HepG2 (cell line): Measurements from ENCODE around the gene CCDC144A. TPM values are rescaled to one million over a fixed set of nuclear protein-coding genes. Genes with fewer than 3 reads are reported as not detected.

Source experiments
- ATAC-seq: fragments of 200-7000 bp; cut with Tn5 transposase; 3 replicates; pipeline ENCODE4 v1.9.1; 2020; ENCODE audit warnings: mild to moderate bottlenecking, moderate library complexity
- BruUV-seq: library from RNA; stranded (reverse); fragments of 400-500 nt; replicated peaks from 2 replicates; lab custom pipeline; 2021; lab: Mats Ljungman, UMichigan
- CTCF ChIA-PET: fragments of 300-600 bp; formaldehyde crosslinking; extraction: SDS; loops from one replicate; lab custom pipeline; 2021; ENCODE audit warnings: low total read pairs, inconsistent platforms, low intra/inter-chr PET ratio; lab: Yijun Ruan, JAX
- POLR2A ChIA-PET: fragments of 350-600 bp; sonication (Branson Sonifier 250); formaldehyde crosslinking; loops from one replicate; lab custom pipeline; 2020; ENCODE audit warnings: antibody characterized with exemption, inconsistent platforms; lab: Yijun Ruan, JAX
- DNase-seq: peaks from one replicate; pipeline ENCODE4 v3.0.0-alpha.2; 2015; ENCODE audit warnings: low spot score
- FAIRE-seq: peaks from 3 replicates; lab custom pipeline; 2011; peaks lifted over from hg19 to GRCh38; lab: Jason Lieb, UNC
- H2AFZ ChIP-seq: one replicate; pipeline ENCODE4 v1.6.1; 2011; ENCODE audit warnings: low read length, inconsistent platforms
- H3K27ac ChIP-seq: fragments of 300-600 bp; 3 replicates; pipeline ENCODE4 v1.8.0; 2011; ENCODE audit warnings: mixed run types, mild to moderate bottlenecking, mixed read lengths, low read length, inconsistent platforms; ENCODE audit not compliant: insufficient read depth; ENCODE audit errors: extremely low read length
- H3K27me3 ChIP-seq, 2 experiments: fragments of 200-600 bp in 1 of 2; 2 replicates in 1 of 2; 3 replicates in 1 of 2; pipeline versions ENCODE4 v1.6.0 to v1.8.0; 2011; ENCODE audit warnings: low read length in 2 of 2, mild to moderate bottlenecking in 2 of 2, moderate library complexity in 2 of 2, inconsistent platforms in 1 of 2; ENCODE audit not compliant: insufficient read depth in 2 of 2, control insufficient read depth in 1 of 2
- H3K36me3 ChIP-seq, 2 experiments: fragments of 200-600 bp in 1 of 2; replicated peaks in 1 of 2; 2 replicates in 1 of 2; 3 replicates in 1 of 2; pipeline versions ENCODE4 v1.5.1 to v1.8.0; 2011; ENCODE audit warnings: low read length in 2 of 2, inconsistent platforms in 1 of 2; ENCODE audit not compliant: insufficient read depth in 2 of 2, control insufficient read depth in 1 of 2
- H3K4me1 ChIP-seq: 2 replicates; pipeline ENCODE4 v1.5.1; 2012; ENCODE audit warnings: low read length, inconsistent platforms; ENCODE audit not compliant: insufficient read depth
- H3K4me2 ChIP-seq: 2 replicates; pipeline ENCODE4 v1.6.0; 2011; ENCODE audit warnings: low read depth, low read length, inconsistent platforms
- H3K4me3 ChIP-seq, 3 experiments: fragments of 200-600 bp in 1 of 3; sonication (generic), shearing (Covaris generic) in 1 of 3; replicated peaks in 1 of 3; 2 replicates each; pipeline ENCODE4 v1.5.1; 2011 to 2016; ENCODE audit warnings: low read length in 3 of 3, inconsistent platforms in 2 of 3, low read depth in 2 of 3, mild to moderate bottlenecking in 2 of 3, control low read depth in 1 of 3, mixed read lengths in 1 of 3; ENCODE audit not compliant: insufficient read depth in 1 of 3
- H3K79me2 ChIP-seq: one replicate; pipeline ENCODE4 v1.6.1; 2011; ENCODE audit warnings: low read length, inconsistent platforms; ENCODE audit not compliant: insufficient read depth
- H3K9ac ChIP-seq: 2 replicates; pipeline ENCODE4 v1.6.0; 2011; ENCODE audit warnings: mild to moderate bottlenecking, low read depth, low read length, inconsistent platforms; ENCODE audit not compliant: insufficient read depth
- H3K9me3 ChIP-seq: 2 replicates; pipeline ENCODE4 v1.5.1; 2012; ENCODE audit warnings: mild to moderate bottlenecking, low read length
- H4K20me1 ChIP-seq: 2 replicates; pipeline ENCODE4 v1.6.0; 2011; ENCODE audit warnings: inconsistent platforms, mild to moderate bottlenecking, low read length, moderate library complexity; ENCODE audit not compliant: insufficient read depth
- AGO1 ChIP-seq: fragments of 200-400 bp; formaldehyde crosslinking; IDR thresholded peaks from 2 replicates; pipeline ENCODE4 v1.6.1; 2017; ENCODE audit warnings: mild to moderate bottlenecking, low read depth, low read length, moderate library complexity; ENCODE audit not compliant: poor library complexity, severe bottlenecking
- FOXP1 ChIP-seq, 2 experiments: fragments of 450-650 bp in 1 of 2; IDR thresholded peaks; 2 replicates each; pipeline ENCODE4 v1.6.1; 2017 to 2018; ENCODE audit warnings: antibody characterized with exemption in 1 of 2
- HNF4G ChIP-seq, 2 experiments: sonication (generic) in 1 of 2; formaldehyde crosslinking in 1 of 2; IDR thresholded peaks; 2 replicates each; pipeline versions ENCODE4 v1.4.0 to v1.6.1; 2011 to 2020; ENCODE audit warnings: borderline replicate concordance in 2 of 2, low read depth in 2 of 2, mild to moderate bottlenecking in 2 of 2, low read length in 1 of 2, missing genetic modification reagents in 1 of 2, moderate library complexity in 1 of 2
- SKI ChIP-seq: fragments of 450-650 bp; IDR thresholded peaks from one replicate; pipeline ENCODE4 v1.6.1; 2018; ENCODE audit warnings: mild to moderate bottlenecking; ENCODE audit not compliant: partially characterized antibody
- TGIF2 ChIP-seq: IDR thresholded peaks from 2 replicates; pipeline ENCODE4 v1.6.1; 2016; ENCODE audit warnings: control low read depth, missing compliant biosample characterization
- ZC3H13 ChIP-seq: sonication (generic); formaldehyde crosslinking; IDR thresholded peaks from 2 replicates; pipeline ENCODE4 v1.8.1; 2023; ENCODE audit warnings: mild to moderate bottlenecking, missing genetic modification reagents, moderate library complexity
- ZFAT ChIP-seq: sonication (generic); formaldehyde crosslinking; conservative IDR thresholded peaks from 2 replicates; pipeline ENCODE4 v1.8.1; 2023; ENCODE audit warnings: missing genetic modification reagents, inconsistent platforms
- ZNF207 ChIP-seq: fragments of 450-650 bp; IDR thresholded peaks from 2 replicates; pipeline ENCODE4 v1.6.1; 2016; ENCODE audit warnings: antibody characterized with exemption, borderline replicate concordance
- WGBS: methylation state at CpG from one replicate; pipeline ENCODE4 v1.1.6; 2017; ENCODE audit warnings: low lambda C conversion rate; 5-methylcytosine and 5-hydroxymethylcytosine counted together
- in situ Hi-C: cut with HindIII; loops from 2 replicates; pipeline ENCODE4 v1.10.0; 2017; ENCODE audit warnings: low pct_unique_long_range_greater_than_20kb; ENCODE audit not compliant: extremely low pct_ligation_motif_present
- intact Hi-C: fragments of 100-400 bp; cut with micrococcal nuclease; formaldehyde crosslinking; loops from one replicate; pipeline ENCODE4 v1.10.0; 2022; ENCODE audit not compliant: unreplicated experiment
- polyA plus RNA-seq, 8 experiments: library from polyadenylated mRNA; depleted of rRNA in 3 of 8; stranded (reverse) in 7 of 8; unstranded in 1 of 8; fragments of >200 nt; fragmentation: Illumina TruSeq in 4 of 8; extraction: Trizol in 4 of 8; gene quantifications; 2 replicates each; pipeline versions ENCODE4 v1.2.1 to v1.2.3, GENCODE V29; 2011 to 2016; ENCODE audit warnings: low read depth in 4 of 8, missing spikeins in 1 of 8, mixed read lengths in 1 of 8; ENCODE audit not compliant: insufficient read depth in 1 of 8
- total RNA-seq, 5 experiments: library from RNA; depleted of rRNA; stranded (reverse); fragments of >200 nt; fragmentation: Illumina TruSeq; extraction: Trizol; gene quantifications; 2 replicates each; pipeline ENCODE4 v1.2.3, GENCODE V29; 2016; ENCODE audit warnings: low read depth in 1 of 5
- TF ChIP-seq, protein P1 (sequence below): IDR thresholded peaks from 2 replicates; pipeline ENCODE4 v1.6.1; 2012; ENCODE audit warnings: low read length, improper control_type of control experiment
- TF ChIP-seq, protein P2 (sequence below): sonication (generic); formaldehyde crosslinking; IDR thresholded peaks from 2 replicates; pipeline ENCODE4 v1.8.0; 2022; ENCODE audit warnings: mild to moderate bottlenecking, missing genetic modification reagents, moderate library complexity
- TF ChIP-seq, protein P3 (sequence below): sonication (generic); formaldehyde crosslinking; IDR thresholded peaks from 2 replicates; pipeline ENCODE4 v1.4.0; 2020; ENCODE audit warnings: missing genetic modification reagents

CCDC144A gene
- total and polyA plus RNA-seq, 2 of the 13 experiments (the other 11 are each of a cell fraction or from before 2014, with no cell fraction given): 0.09 TPM; not detected in 1

DNA sequence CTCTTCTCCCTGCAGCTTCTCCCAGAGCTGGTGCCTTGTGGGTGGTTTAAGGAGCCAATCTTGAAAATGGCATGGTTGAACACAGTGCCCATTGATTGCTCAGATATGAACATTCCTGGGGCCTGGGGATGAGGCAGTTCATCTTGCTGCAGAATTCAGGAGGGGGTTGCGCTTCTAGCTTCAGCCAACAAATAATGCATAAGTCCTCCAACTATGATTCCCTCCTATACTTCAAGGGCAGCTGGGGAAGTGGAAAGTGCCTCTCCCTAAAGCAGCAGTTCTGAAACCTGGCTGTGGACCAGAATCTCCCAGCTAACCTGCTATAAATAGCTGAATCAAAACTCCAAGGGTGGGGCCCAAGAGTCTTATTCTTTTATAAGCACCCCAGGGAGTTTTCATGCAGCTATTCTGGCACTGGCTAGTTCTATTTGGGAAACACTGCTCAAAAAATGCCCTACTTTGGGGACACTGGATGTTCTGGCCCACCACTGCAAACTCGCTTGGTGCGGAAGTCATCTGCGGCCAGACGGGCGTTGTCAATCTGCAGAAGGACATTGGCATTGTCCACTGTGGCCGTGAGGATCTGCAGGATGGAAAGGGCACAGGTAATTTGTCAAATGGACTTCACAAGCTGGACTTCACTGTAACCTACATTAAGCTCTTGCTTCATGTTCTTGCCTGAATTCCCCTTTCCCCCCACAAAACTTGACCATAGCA is 130.3 kb downstream of the CCDC144A start (continued):
- TF ChIP-seq HNF4G (IDR thresholded peaks at IDR 0.05; ENCODE audit: borderline replicate concordance, low read depth, low read length) (no peak), HNF4G (CRISPR knock-in tag; IDR thresholded peaks at IDR 0.05; ENCODE audit: borderline replicate concordance, low read depth) (no peak), AGO1 (no peak), FOXP1 (IDR thresholded peaks at IDR 0.05) (no peak), FOXP1 (CRISPR knock-in tag; IDR thresholded peaks at IDR 0.05) (no peak), ZNF207 (no peak), SKI (no peak)

DNA sequence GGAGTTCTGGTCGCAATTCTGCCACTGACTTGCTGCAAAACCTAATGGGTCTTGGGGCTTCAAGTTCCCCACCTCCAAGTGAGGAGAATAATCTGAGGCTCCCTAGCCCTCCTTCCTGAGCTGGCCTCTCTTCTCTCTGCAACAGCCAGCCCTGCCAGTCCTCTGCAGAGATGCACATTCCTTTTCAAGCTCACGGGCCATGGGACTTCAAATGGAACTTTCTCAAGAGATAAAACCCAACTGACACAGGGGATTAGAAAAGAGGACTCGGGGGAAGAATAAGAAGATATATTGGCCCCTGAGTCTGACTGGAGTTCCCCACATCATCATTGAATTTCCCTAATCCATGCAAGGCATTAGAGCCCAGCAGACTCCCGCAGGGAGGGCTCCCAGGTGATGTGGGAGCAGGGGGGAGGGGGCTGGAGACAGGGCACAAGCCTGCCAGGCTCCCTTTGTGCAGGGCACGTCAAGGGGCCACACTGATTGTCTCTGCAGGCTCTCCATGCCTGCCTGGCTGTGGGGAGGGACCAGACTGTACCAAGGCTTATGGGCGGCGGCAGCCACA is 131.0 kb downstream of the CCDC144A start:
- no peak for FAIRE-seq
- Histone ChIP-seq H2AFZ (no peak overlapping the region), H3K79me2 (no peaks in the 10 kb centered on the region), H3K36me3 (no peaks in the 10 kb centered on the region), H4K20me1 (no peaks in the 10 kb centered on the region), H3K27me3 (no peaks in the 10 kb centered on the region), H3K4me3 (no peak overlapping the region), H3K9me3 (no peaks in the 10 kb centered on the region), H3K9ac (no peak overlapping the region), H3K4me2 (no peak overlapping the region), H3K4me1 (no peaks in the 10 kb centered on the region), H3K27ac (no peak overlapping the region)
- TF ChIP-seq, protein P1, sequence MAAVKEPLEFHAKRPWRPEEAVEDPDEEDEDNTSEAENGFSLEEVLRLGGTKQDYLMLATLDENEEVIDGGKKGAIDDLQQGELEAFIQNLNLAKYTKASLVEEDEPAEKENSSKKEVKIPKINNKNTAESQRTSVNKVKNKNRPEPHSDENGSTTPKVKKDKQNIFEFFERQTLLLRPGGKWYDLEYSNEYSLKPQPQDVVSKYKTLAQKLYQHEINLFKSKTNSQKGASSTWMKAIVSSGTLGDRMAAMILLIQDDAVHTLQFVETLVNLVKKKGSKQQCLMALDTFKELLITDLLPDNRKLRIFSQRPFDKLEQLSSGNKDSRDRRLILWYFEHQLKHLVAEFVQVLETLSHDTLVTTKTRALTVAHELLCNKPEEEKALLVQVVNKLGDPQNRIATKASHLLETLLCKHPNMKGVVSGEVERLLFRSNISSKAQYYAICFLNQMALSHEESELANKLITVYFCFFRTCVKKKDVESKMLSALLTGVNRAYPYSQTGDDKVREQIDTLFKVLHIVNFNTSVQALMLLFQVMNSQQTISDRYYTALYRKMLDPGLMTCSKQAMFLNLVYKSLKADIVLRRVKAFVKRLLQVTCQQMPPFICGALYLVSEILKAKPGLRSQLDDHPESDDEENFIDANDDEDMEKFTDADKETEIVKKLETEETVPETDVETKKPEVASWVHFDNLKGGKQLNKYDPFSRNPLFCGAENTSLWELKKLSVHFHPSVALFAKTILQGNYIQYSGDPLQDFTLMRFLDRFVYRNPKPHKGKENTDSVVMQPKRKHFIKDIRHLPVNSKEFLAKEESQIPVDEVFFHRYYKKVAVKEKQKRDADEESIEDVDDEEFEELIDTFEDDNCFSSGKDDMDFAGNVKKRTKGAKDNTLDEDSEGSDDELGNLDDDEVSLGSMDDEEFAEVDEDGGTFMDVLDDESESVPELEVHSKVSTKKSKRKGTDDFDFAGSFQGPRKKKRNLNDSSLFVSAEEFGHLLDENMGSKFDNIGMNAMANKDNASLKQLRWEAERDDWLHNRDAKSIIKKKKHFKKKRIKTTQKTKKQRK: no peak
- no peak for TF ChIP-seq TGIF2
- TF ChIP-seq ZC3H13 (CRISPR knock-in tag): no peak
- TF ChIP-seq, protein P2, sequence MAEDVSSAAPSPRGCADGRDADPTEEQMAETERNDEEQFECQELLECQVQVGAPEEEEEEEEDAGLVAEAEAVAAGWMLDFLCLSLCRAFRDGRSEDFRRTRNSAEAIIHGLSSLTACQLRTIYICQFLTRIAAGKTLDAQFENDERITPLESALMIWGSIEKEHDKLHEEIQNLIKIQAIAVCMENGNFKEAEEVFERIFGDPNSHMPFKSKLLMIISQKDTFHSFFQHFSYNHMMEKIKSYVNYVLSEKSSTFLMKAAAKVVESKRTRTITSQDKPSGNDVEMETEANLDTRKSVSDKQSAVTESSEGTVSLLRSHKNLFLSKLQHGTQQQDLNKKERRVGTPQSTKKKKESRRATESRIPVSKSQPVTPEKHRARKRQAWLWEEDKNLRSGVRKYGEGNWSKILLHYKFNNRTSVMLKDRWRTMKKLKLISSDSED: no peak
- TF ChIP-seq, protein P3, sequence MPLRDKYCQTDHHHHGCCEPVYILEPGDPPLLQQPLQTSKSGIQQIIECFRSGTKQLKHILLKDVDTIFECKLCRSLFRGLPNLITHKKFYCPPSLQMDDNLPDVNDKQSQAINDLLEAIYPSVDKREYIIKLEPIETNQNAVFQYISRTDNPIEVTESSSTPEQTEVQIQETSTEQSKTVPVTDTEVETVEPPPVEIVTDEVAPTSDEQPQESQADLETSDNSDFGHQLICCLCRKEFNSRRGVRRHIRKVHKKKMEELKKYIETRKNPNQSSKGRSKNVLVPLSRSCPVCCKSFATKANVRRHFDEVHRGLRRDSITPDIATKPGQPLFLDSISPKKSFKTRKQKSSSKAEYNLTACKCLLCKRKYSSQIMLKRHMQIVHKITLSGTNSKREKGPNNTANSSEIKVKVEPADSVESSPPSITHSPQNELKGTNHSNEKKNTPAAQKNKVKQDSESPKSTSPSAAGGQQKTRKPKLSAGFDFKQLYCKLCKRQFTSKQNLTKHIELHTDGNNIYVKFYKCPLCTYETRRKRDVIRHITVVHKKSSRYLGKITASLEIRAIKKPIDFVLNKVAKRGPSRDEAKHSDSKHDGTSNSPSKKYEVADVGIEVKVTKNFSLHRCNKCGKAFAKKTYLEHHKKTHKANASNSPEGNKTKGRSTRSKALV (CRISPR knock-in tag): no peak
- TF ChIP-seq ZFAT (CRISPR knock-in tag): no peak
- POLR2A ChIA-PET: no interaction called here
- 0% methylated on average over 1 of the region's 7 CpGs for WGBS
- CTCF ChIA-PET: no interaction called here
- in situ Hi-C loops (no loop called here), intact Hi-C loops (no loop called here)
- DNase-seq: no peak
- no peak for ATAC-seq
- no TSS peak for BruUV-seq
